Measurements from ENCODE around the gene MANEAL.

GRCh38 chr1:37755951-37756560, 37.6 kb upstream of the MANEAL start:
- TF ChIP-seq CTCF (IDR thresholded peaks at IDR 0.05), result no peak
- no peak for TF ChIP-seq EZH2 (IDR thresholded peaks at IDR 0.05; ENCODE audit: borderline replicate concordance, insufficient read depth, low read depth, low read length, poor library complexity, severe bottlenecking)
